H1 (cell line): Measurements from ENCODE around the gene NAT9. TPM values are rescaled to one million over a fixed set of nuclear protein-coding genes. Genes with fewer than 3 reads are reported as not detected.

Source experiments
- ATF2 ChIP-seq: IDR thresholded peaks from 2 replicates; pipeline ENCODE4 v1.6.1; 2012; ENCODE audit warnings: low read length, inconsistent platforms
- CEBPB ChIP-seq: IDR thresholded peaks from 2 replicates; pipeline ENCODE4 v1.6.1; 2012; ENCODE audit warnings: low read depth, low read length
- CHD7 ChIP-seq: fragments of 300-600 bp; sonication (generic); IDR thresholded peaks from 2 replicates; pipeline ENCODE4 v1.7.1; 2012; ENCODE audit warnings: low read length, moderate library complexity, mild to moderate bottlenecking, inconsistent platforms; ENCODE audit not compliant: insufficient replicate concordance
- EGR1 ChIP-seq: IDR thresholded peaks from 2 replicates; pipeline ENCODE4 v1.6.1; 2011; ENCODE audit warnings: low read depth, low read length, borderline replicate concordance
- SAP30 ChIP-seq: fragments of 300-600 bp; sonication (generic); IDR thresholded peaks from 2 replicates; pipeline ENCODE4 v1.7.1; 2012; ENCODE audit warnings: low read length, moderate library complexity, mild to moderate bottlenecking, inconsistent platforms; ENCODE audit not compliant: insufficient read depth, insufficient replicate concordance
- SIRT6 ChIP-seq: IDR thresholded peaks from one replicate; pipeline ENCODE4 v1.7.1; 2012; ENCODE audit warnings: low read length, inconsistent platforms
- SP2 ChIP-seq: IDR thresholded peaks from 2 replicates; pipeline ENCODE4 v1.6.1; 2012; ENCODE audit warnings: mild to moderate bottlenecking, low read length, inconsistent platforms
- SRF ChIP-seq: IDR thresholded peaks from 2 replicates; pipeline ENCODE4 v1.6.1; 2011; ENCODE audit warnings: mild to moderate bottlenecking, low read depth, low read length, moderate library complexity
- SUZ12 ChIP-seq: fragments of 200-600 bp; sonication (generic); IDR thresholded peaks from 2 replicates; pipeline ENCODE4 v1.6.1; 2012; ENCODE audit warnings: mild to moderate bottlenecking, inconsistent platforms, low read length, moderate library complexity, mixed read lengths
- TAF1 ChIP-seq: IDR thresholded peaks from 2 replicates; pipeline ENCODE4 v1.6.1; 2011; ENCODE audit warnings: mild to moderate bottlenecking, low read depth, low read length
- polyA plus RNA-seq, 7 experiments: library from polyadenylated mRNA; depleted of rRNA in 3 of 7; stranded (reverse) in 5 of 7; unstranded in 2 of 7; fragments of >200 nt in 5 of 7; fragments of 200-250 nt in 2 of 7; gene quantifications; 1 replicate in 5 of 7; 2 replicates in 1 of 7; 4 replicates in 1 of 7; pipeline versions ENCODE4 v1.2.1 to v1.2.3, GENCODE V29; 2011 to 2013; ENCODE audit warnings: missing spikeins in 2 of 7, mixed read lengths in 2 of 7
- total RNA-seq: library from RNA; stranded (reverse); fragmentation: NEBNext Ultra II Directional; extraction: Animal tissue kit (Norgen Biotek cat#: 25700); gene quantifications from 2 replicates; pipeline ENCODE4 v1.2.1, GENCODE V29; 2021

NAT9 gene
- total and polyA plus RNA-seq, 2 of the 8 experiments (the other 6 are each of a cell fraction or from before 2014, with no cell fraction given): 32.3 to 42.7 TPM

- TF ChIP-seq CHD7: no peak
- TF ChIP-seq SIRT6: no peak
- TF ChIP-seq SP2: no peak
- no peak for TF ChIP-seq TAF1
- TF ChIP-seq CEBPB: no peak
- TF ChIP-seq SRF: no peak
- TF ChIP-seq EGR1: no peak
- TF ChIP-seq ATF2: no peak
- TF ChIP-seq SUZ12: no peak
- TF ChIP-seq SAP30: no peak
These were observed 1.9 kb upstream of the NAT9 start (continued) for GRCh38 chr17:74777901-74778515.
